Measurements from ENCODE around the gene WRAP53.
A peak's percentile ranks its signal among the peaks of the same experiment; 100 is the strongest.

The WRAP53 gene

GRCh38 chr17:7684851-7685532 lies 3.3 kb upstream of the WRAP53 start:
- no peak for DNase-seq

GRCh38 chr17:7685533-7686221 lies 2.6 kb upstream of the WRAP53 start:
- peak; percentile 92 for DNase-seq

GRCh38 chr17:7686222-7687071 lies 1.8 kb upstream of the WRAP53 start:
- peak; percentile 89 for DNase-seq

GRCh38 chr17:7687072-7687907 lies 987 bp upstream of the WRAP53 start, which contains the start of gene TP53:
TSS of gene TP53 (minus strand) at chr17:7687490. CDS start at chr17:7676594, 10,896 bp downstream.
- peak; percentile 91 for DNase-seq

- DNase-seq, result no peak
Observed at GRCh38 chr17:7688808-7689316, 585 bp downstream of the WRAP53 start.

- no peak for DNase-seq
Observed at GRCh38 chr17:7695586-7695985, 7.3 kb downstream of the WRAP53 start.

GRCh38 chr17:7697828-7698588 lies 9.7 kb downstream of the WRAP53 start:
- no peak for DNase-seq

- DNase-seq, result no peak
Observed at GRCh38 chr17:7700510-7700909, 12.2 kb downstream of the WRAP53 start.

- no peak for DNase-seq
Observed at GRCh38 chr17:7701681-7702080, 13.4 kb downstream of the WRAP53 start.

- no peak for DNase-seq
Observed at GRCh38 chr17:7702776-7703175, 14.5 kb downstream of the WRAP53 start.

GRCh38 chr17:7703584-7704479 lies 15.6 kb downstream of the WRAP53 start:
- peak; percentile 77 for DNase-seq

GRCh38 chr17:7704601-7705268 lies 16.5 kb downstream of the WRAP53 start, which contains the start of gene EFNB3:
TSS of gene EFNB3 (plus strand) at chr17:7705202. CDS start at chr17:7705599, 397 bp downstream.
- DNase-seq, result peak; percentile 84

- DNase-seq, result peak; percentile 37
Observed at GRCh38 chr17:7705269-7706255, 17.3 kb downstream of the WRAP53 start.

- no peak for DNase-seq
Observed at GRCh38 chr17:7706631-7707354, 18.5 kb downstream of the WRAP53 start.

GRCh38 chr17:7707446-7707845 lies 19.2 kb downstream of the WRAP53 start:
- DNase-seq, result peak; percentile 8

GRCh38 chr17:7707858-7708750 lies 19.8 kb downstream of the WRAP53 start:
- DNase-seq, result no peak

- no peak for DNase-seq
Observed at GRCh38 chr17:7709031-7709430, 20.8 kb downstream of the WRAP53 start.

Data from NCI-H69 (cell line).